Prostate gland (tissue), 2 donors: Measurements from ENCODE around the gene ASNSD1. TPM values are rescaled to one million over a fixed set of nuclear protein-coding genes. Genes with fewer than 3 reads are reported as not detected.

Source experiments
- DNase-seq: peaks from one replicate; pipeline ENCODE4 v3.0.0-alpha.2; 2019; ENCODE audit warnings: low spot score
- H3K27ac ChIP-seq, 2 donors: fragments of 200-600 bp; sonication (generic); 2 replicates each; pipeline ENCODE4 v1.5.1; 2017 to 2019
- H3K27me3 ChIP-seq: fragments of 200-600 bp; sonication (generic); replicated peaks from 2 replicates; pipeline ENCODE4 v1.5.1; 2019; ENCODE audit not compliant: insufficient read depth
- H3K36me3 ChIP-seq, 2 donors: fragments of 200-600 bp; sonication (generic); 1 replicate in 1 of 2; 2 replicates in 1 of 2; pipeline versions ENCODE4 v1.5.1 to v1.8.1; 2017 to 2019
- H3K4me1 ChIP-seq: fragments of 200-600 bp; sonication (generic); replicated peaks from 2 replicates; pipeline ENCODE4 v1.5.1; 2019
- H3K4me3 ChIP-seq, 2 donors: fragments of 200-600 bp; sonication (generic); 2 replicates each; pipeline ENCODE4 v1.5.1; 2017 to 2019
- H3K9me3 ChIP-seq: fragments of 200-600 bp; sonication (generic); 2 replicates; pipeline ENCODE4 v1.5.1; 2017
- CTCF ChIP-seq, 4 experiments: fragments of 200-600 bp in 2 of 4; fragments of 450-650 bp in 2 of 4; sonication (generic) in 2 of 4; IDR thresholded peaks; 1 replicate in 3 of 4; 2 replicates in 1 of 4; pipeline ENCODE4 v1.5.1; 2016 to 2019; ENCODE audit warnings: antibody characterized with exemption in 4 of 4, mild to moderate bottlenecking in 2 of 4, moderate library complexity in 2 of 4
- POLR2A ChIP-seq: fragments of 450-650 bp; IDR thresholded peaks from one replicate; pipeline ENCODE4 v1.6.1; 2016; ENCODE audit warnings: antibody characterized with exemption, mild to moderate bottlenecking
- POLR2AphosphoS5 ChIP-seq: sonication (generic); formaldehyde crosslinking; IDR thresholded peaks from one replicate; pipeline ENCODE4 v1.6.1; 2017; ENCODE audit warnings: antibody characterized with exemption
- WGBS: methylation state at CpG from one replicate; pipeline ENCODE4 v1.1.5; 2018; 5-methylcytosine and 5-hydroxymethylcytosine counted together
- intact Hi-C: fragments of 100-400 bp; cut with DNase I; formaldehyde crosslinking; loops from one replicate; pipeline ENCODE4 v1.14.2; 2022
- total RNA-seq, 2 donors: library from RNA; depleted of rRNA; stranded (reverse); fragments of >200 nt; gene quantifications; one replicate each; pipeline ENCODE4 v1.1.0, GENCODE V29; 2016

ASNSD1 gene
- total RNA-seq, 2 donors from 2014 or later = 35.5 to 36.1 TPM

- Histone ChIP-seq H3K9me3 (no peaks in the 10 kb centered on the region), H3K4me1 (no peaks in the 10 kb centered on the region), H3K27me3 (no peaks in the 10 kb centered on the region), H3K36me3 (no peaks in the 10 kb centered on the region), H3K27ac (no peak overlapping the region), H3K4me3 (no peak overlapping the region)
- no peak for DNase-seq
- TF ChIP-seq CTCF (IDR thresholded peaks at IDR 0.05) (no peak), POLR2AphosphoS5 (no peak), POLR2A (no peak)
- intact Hi-C loops = no loop called here
- WGBS = 61% methylated on average over 1 of the region's 1 CpG
These were observed 33.5 kb upstream of the ASNSD1 start for GRCh38 chr2:189627789-189628188.

- Histone ChIP-seq H3K4me1 (no peaks in the 10 kb centered on the region), H3K36me3 (no peaks in the 10 kb centered on the region), H3K27ac (no peak overlapping the region), H3K9me3 (no peaks in the 10 kb centered on the region), H3K4me3 (no peak overlapping the region), H3K27me3 (no peaks in the 10 kb centered on the region)
- intact Hi-C loops = no loop called here
- 92% methylated on average over 9 of the region's 9 CpGs for WGBS
- no peak for DNase-seq
- TF ChIP-seq POLR2A (no peak), CTCF (IDR thresholded peaks at IDR 0.05) (no peak), POLR2AphosphoS5 (no peak)
These were observed 32.3 kb upstream of the ASNSD1 start for GRCh38 chr2:189628817-189629530.

GRCh38 chr2:189629531-189630453 is 31.5 kb upstream of the ASNSD1 start:
- no peak for TF ChIP-seq POLR2A
- no peak for TF ChIP-seq POLR2AphosphoS5
- TF ChIP-seq CTCF (IDR thresholded peaks at IDR 0.05) = no peak
- 47% methylated on average over 10 of the region's 10 CpGs for WGBS
- DNase-seq = no peak
- Histone ChIP-seq H3K27ac (no peak overlapping the region), H3K4me1 (no peaks in the 10 kb centered on the region), H3K36me3 (no peaks in the 10 kb centered on the region), H3K27me3 (no peaks in the 10 kb centered on the region), H3K4me3 (no peak overlapping the region), H3K9me3 (no peaks in the 10 kb centered on the region)
- intact Hi-C loops = no loop called here

- no peak for TF ChIP-seq POLR2AphosphoS5
- TF ChIP-seq POLR2A = no peak
- no peak for TF ChIP-seq CTCF (IDR thresholded peaks at IDR 0.05)
- no peak for DNase-seq
- Histone ChIP-seq H3K27ac (no peak overlapping the region), H3K27me3 (no peaks in the 10 kb centered on the region), H3K36me3 (no peaks in the 10 kb centered on the region), H3K4me3 (no peak overlapping the region), H3K4me1 (no peaks in the 10 kb centered on the region), H3K9me3 (no peaks in the 10 kb centered on the region)
- WGBS = 46% methylated on average over 4 of the region's 4 CpGs
- intact Hi-C loops = no loop called here
These were observed 29.4 kb upstream of the ASNSD1 start for GRCh38 chr2:189631849-189632248.
